Kidney (tissue), 14 donors: Measurements from ENCODE around the gene KCTD12. TPM values are rescaled to one million over a fixed set of nuclear protein-coding genes. Genes with fewer than 3 reads are reported as not detected.

Source experiments
- DNase-seq, 5 donors: peaks; one replicate each; pipeline ENCODE4 v3.0.0-alpha.2; 2013 to 2020
- FAIRE-seq: peaks from 2 replicates; lab custom pipeline; 2012; peaks lifted over from hg19 to GRCh38; lab: Jason Lieb, UNC
- H3K27ac ChIP-seq, 2 donors: one replicate each; pipeline ENCODE4 v1.7.0; 2013; ENCODE audit warnings: low read depth in 2 of 2, low read length in 2 of 2, inconsistent platforms in 1 of 2
- H3K27me3 ChIP-seq: one replicate; pipeline ENCODE4 v1.7.1; 2013; ENCODE audit warnings: low read length, inconsistent platforms; ENCODE audit not compliant: control insufficient read depth, insufficient read depth
- H3K36me3 ChIP-seq, 3 donors: one replicate each; pipeline versions ENCODE4 v1.7.0 to v1.7.1; 2013; ENCODE audit warnings: low read length in 3 of 3, control low read depth in 1 of 3, inconsistent platforms in 1 of 3; ENCODE audit not compliant: insufficient read depth in 3 of 3, control insufficient read depth in 2 of 3
- H3K4me1 ChIP-seq, 3 donors: one replicate each; pipeline versions ENCODE4 v1.7.0 to v1.7.1; 2013; ENCODE audit warnings: low read length in 3 of 3, inconsistent platforms in 1 of 3, low read depth in 1 of 3; ENCODE audit not compliant: control insufficient read depth in 2 of 3, insufficient read depth in 2 of 3
- H3K4me3 ChIP-seq, 3 donors: one replicate each; pipeline versions ENCODE4 v1.7.0 to v1.8.1; 2013; ENCODE audit warnings: low read length in 3 of 3, control low read depth in 1 of 3, inconsistent platforms in 1 of 3
- H3K9ac ChIP-seq, 3 donors: one replicate each; pipeline versions ENCODE4 v1.7.0 to v1.7.1; 2013; ENCODE audit warnings: low read length in 3 of 3, control low read depth in 1 of 3, inconsistent platforms in 1 of 3
- H3K9me3 ChIP-seq, 3 donors: one replicate each; pipeline versions ENCODE4 v1.7.0 to v1.7.1; 2013; ENCODE audit warnings: low read length in 3 of 3, control low read depth in 1 of 3, inconsistent platforms in 1 of 3; ENCODE audit not compliant: control insufficient read depth in 2 of 3, insufficient read depth in 1 of 3
- intact Hi-C: fragments of 100-400 bp; cut with DNase I; formaldehyde crosslinking; loops from one replicate; pipeline ENCODE4 v1.11.1; 2022
- polyA plus RNA-seq: library from polyadenylated mRNA; stranded (reverse); fragments of 350-450 nt; fragmentation: Illumina TruSeq; extraction: RNeasy Lipid Tissue Mini Kit (QIAGEN cat#74804); gene quantifications from one replicate; pipeline ENCODE4 v1.2.3, GENCODE V29; 2014; ENCODE audit warnings: low read depth, low replicate concordance; ENCODE audit not compliant: insufficient read depth
- total RNA-seq: library from RNA; stranded (reverse); fragmentation: NEBNext Ultra II Directional; extraction: Animal tissue kit (Norgen Biotek cat#: 25700); gene quantifications from one replicate; pipeline ENCODE4 v1.2.1, GENCODE V29; 2021
- TF ChIP-seq, protein P1 (sequence below): IDR thresholded peaks from 3 replicates; pipeline ENCODE4 v1.5.1; 2012; ENCODE audit warnings: mild to moderate bottlenecking, moderate library complexity, borderline replicate concordance; ENCODE audit not compliant: insufficient read depth; ENCODE audit errors: extremely low read depth
- donor health status: control.
- donor health status: control.
- donor health status: control.
- donor health status: control.
- donor health status: control.
- donor health status: DM: yes; HTN: yes; CAD: no.
- donor health status: Normal renal cell carcinoma (clear cell type).

Gene KCTD12
- total and polyA plus RNA-seq, 2 donors from 2014 or later: 18.0 to 132 TPM

DNA sequence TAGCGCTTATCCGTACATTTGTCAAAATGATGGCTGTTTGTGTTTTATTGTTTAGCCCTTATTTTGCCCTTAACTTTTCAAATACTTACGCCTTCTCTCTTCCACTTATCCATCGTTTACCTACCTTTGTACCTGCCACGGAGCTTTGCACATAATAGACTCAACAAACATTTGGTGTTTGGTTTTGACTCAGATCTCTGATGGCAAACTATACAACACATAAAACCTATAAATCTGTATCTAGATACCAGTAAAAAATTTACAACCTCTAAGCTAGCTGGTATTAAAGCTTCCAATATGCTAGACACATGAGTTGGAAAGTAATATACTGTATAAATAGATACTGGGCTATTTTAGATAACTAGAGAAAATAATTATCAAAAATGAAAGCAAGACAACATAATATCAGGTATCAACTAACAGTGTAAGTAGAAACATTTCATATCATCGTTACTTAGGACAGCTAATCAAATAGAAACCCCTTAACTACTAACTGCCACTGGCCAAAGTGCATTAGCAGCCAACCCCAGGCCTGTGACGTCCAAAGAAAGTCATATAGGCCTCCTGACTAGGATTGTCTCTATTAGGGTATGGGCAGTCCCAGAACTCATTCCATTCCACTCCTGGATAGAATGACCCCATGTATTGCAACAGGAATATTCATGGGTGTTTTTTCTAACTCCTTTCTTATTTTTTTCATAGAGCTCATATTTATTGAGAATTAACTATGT, 53.8 kb downstream of the KCTD12 start:
- Histone ChIP-seq H3K36me3 (no peaks in the 10 kb centered on the region), H3K4me1 (peaks cover 7 to 18% (median 11%) of the 10 kb centered on the region in 3 donors), H3K4me3 (no peak overlapping the region), H3K27ac (no peak overlapping the region), H3K9ac (no peak overlapping the region), H3K27me3 (no peaks in the 10 kb centered on the region), H3K9me3 (no peaks in the 10 kb centered on the region)
- intact Hi-C loops: no loop called here
- no peak for FAIRE-seq
- TF ChIP-seq, protein P1, sequence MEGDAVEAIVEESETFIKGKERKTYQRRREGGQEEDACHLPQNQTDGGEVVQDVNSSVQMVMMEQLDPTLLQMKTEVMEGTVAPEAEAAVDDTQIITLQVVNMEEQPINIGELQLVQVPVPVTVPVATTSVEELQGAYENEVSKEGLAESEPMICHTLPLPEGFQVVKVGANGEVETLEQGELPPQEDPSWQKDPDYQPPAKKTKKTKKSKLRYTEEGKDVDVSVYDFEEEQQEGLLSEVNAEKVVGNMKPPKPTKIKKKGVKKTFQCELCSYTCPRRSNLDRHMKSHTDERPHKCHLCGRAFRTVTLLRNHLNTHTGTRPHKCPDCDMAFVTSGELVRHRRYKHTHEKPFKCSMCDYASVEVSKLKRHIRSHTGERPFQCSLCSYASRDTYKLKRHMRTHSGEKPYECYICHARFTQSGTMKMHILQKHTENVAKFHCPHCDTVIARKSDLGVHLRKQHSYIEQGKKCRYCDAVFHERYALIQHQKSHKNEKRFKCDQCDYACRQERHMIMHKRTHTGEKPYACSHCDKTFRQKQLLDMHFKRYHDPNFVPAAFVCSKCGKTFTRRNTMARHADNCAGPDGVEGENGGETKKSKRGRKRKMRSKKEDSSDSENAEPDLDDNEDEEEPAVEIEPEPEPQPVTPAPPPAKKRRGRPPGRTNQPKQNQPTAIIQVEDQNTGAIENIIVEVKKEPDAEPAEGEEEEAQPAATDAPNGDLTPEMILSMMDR: no peak
- no peak for DNase-seq

DNA sequence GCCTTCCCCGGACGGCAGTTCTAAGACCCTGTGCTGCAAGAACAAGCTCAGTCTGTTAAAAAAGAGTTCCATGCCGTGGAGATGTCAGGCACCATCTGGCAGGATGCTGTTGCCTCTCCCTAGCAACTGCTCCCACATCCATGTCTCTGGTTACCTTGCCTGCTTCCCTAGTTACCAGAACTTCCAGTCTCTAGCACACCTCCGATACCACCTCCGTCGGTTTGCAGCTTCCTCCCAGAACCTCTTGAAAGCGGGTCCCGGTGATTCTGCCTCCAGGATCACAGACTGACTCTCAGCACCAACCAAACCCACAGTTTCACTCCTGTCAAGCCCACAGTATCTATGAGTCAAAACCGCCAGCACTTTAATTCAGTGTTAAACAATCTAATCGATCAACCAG, 55.4 kb downstream of the KCTD12 start:
- TF ChIP-seq, protein P1: no peak
- intact Hi-C loops: no loop called here
- Histone ChIP-seq H3K27me3 (no peaks in the 10 kb centered on the region), H3K4me3 (no peak overlapping the region), H3K9ac (no peak overlapping the region), H3K4me1 (peaks cover 7 to 18% (median 11%) of the 10 kb centered on the region in 3 donors), H3K27ac (no peak overlapping the region), H3K36me3 (no peaks in the 10 kb centered on the region), H3K9me3 (no peaks in the 10 kb centered on the region)
- FAIRE-seq: no peak
- no peak for DNase-seq

Other genes with a start within 250 kb of the KCTD12 start
- not detected for gene ACOD1, start 62.1 kb upstream of the KCTD12 start, total RNA-seq
- not detected for gene ACOD1, start 62.1 kb upstream of the KCTD12 start, polyA plus RNA-seq
- gene CLN5, start 105.7 kb upstream of the KCTD12 start, total RNA-seq: 80.8 TPM
- gene CLN5, start 105.7 kb upstream of the KCTD12 start, polyA plus RNA-seq: 59.5 TPM
- 61.6 TPM for gene FBXL3, start 140.8 kb upstream of the KCTD12 start, total RNA-seq
- 22.3 TPM for gene FBXL3, start 140.8 kb upstream of the KCTD12 start, polyA plus RNA-seq